Esophagus squamous epithelium (tissue), 5 donors: Measurements from ENCODE around the gene RAB26. TPM values are rescaled to one million over a fixed set of nuclear protein-coding genes. Genes with fewer than 3 reads are reported as not detected.

Experiments
- DNase-seq: peaks from one replicate; lab custom pipeline; 2025; lab: John Stamatoyannopoulos, UW
- H3K27ac ChIP-seq, 4 donors: fragments of 200-600 bp; sonication (generic); one replicate each; pipeline ENCODE4 v1.5.1; 2016 to 2019; ENCODE audit warnings: mild to moderate bottlenecking in 1 of 4
- H3K27me3 ChIP-seq, 4 donors: fragments of 200-600 bp; sonication (generic); 1 replicate in 3 of 4; 2 replicates in 1 of 4; pipeline versions ENCODE4 v1.5.1 to v1.6.0; 2017 to 2021; ENCODE audit warnings: antibody characterized with exemption in 1 of 4
- H3K36me3 ChIP-seq, 3 donors: fragments of 200-600 bp; sonication (generic); one replicate each; pipeline ENCODE4 v1.5.1; 2016 to 2019
- H3K4me1 ChIP-seq, 3 donors: fragments of 200-600 bp; sonication (generic); one replicate each; pipeline ENCODE4 v1.5.1; 2017 to 2019
- H3K4me3 ChIP-seq, 4 donors: fragments of 200-600 bp; sonication (generic); 1 replicate in 3 of 4; 2 replicates in 1 of 4; pipeline ENCODE4 v1.5.1; 2016 to 2019; ENCODE audit warnings: mild to moderate bottlenecking in 2 of 4, moderate library complexity in 1 of 4
- H3K9me3 ChIP-seq, 3 donors: fragments of 200-600 bp; sonication (generic); one replicate each; pipeline ENCODE4 v1.5.1; 2016 to 2019
- CTCF ChIP-seq, 6 experiments: fragments of 450-650 bp in 4 of 6; fragments of 200-600 bp in 2 of 6; sonication (generic) in 2 of 6; IDR thresholded peaks; one replicate each; pipeline ENCODE4 v1.5.1; 2016 to 2019; ENCODE audit warnings: antibody characterized with exemption in 6 of 6, mild to moderate bottlenecking in 4 of 6, moderate library complexity in 4 of 6
- POLR2A ChIP-seq, 4 donors: fragments of 450-650 bp; IDR thresholded peaks; one replicate each; pipeline ENCODE4 v1.6.1; 2017; ENCODE audit warnings: antibody characterized with exemption in 4 of 4, mild to moderate bottlenecking in 4 of 4, moderate library complexity in 3 of 4
- WGBS, 2 donors: methylation state at CpG; one replicate each; pipeline ENCODE4 v1.1.5; 2018; 5-methylcytosine and 5-hydroxymethylcytosine counted together
- intact Hi-C: fragments of 100-400 bp; cut with DNase I; formaldehyde crosslinking; loops from one replicate; pipeline ENCODE4 v1.15.0; 2022
- total RNA-seq, 4 donors: library from RNA; depleted of rRNA; stranded (reverse); fragments of >200 nt; gene quantifications; one replicate each; pipeline ENCODE4 v1.1.0, GENCODE V29; 2016
- donor health status: DM: yes; HTN: yes; CAD: no.

The RAB26 gene
- total RNA-seq, 4 donors from 2014 or later: 0.26 to 4.2 (median 0.99) TPM

GRCh38 chr16:2180962-2181923 lies 32.8 kb downstream of the RAB26 start:
- H3K36me3 ChIP-seq: peaks cover 0 to 23% (median 4%) of the 10 kb centered on the region in 3 donors
- 97 to 100% methylated on average over 1 to 5 of the region's 46 CpGs for WGBS, 2 donors
- intact Hi-C loops: no loop called here
- no peak overlapping the region for H3K27ac ChIP-seq
- no peak for TF ChIP-seq CTCF (IDR thresholded peaks at IDR 0.05)
- no peak for TF ChIP-seq POLR2A (IDR thresholded peaks at IDR 0.05)
- DNase-seq: no peak
- H3K9me3 ChIP-seq: no peaks in the 10 kb centered on the region
- peaks cover 0 to 21% (median 7%) of the 10 kb centered on the region in 3 donors for H3K4me1 ChIP-seq
- no peak overlapping the region for H3K4me3 ChIP-seq
- no peaks in the 10 kb centered on the region for H3K27me3 ChIP-seq

DNA sequence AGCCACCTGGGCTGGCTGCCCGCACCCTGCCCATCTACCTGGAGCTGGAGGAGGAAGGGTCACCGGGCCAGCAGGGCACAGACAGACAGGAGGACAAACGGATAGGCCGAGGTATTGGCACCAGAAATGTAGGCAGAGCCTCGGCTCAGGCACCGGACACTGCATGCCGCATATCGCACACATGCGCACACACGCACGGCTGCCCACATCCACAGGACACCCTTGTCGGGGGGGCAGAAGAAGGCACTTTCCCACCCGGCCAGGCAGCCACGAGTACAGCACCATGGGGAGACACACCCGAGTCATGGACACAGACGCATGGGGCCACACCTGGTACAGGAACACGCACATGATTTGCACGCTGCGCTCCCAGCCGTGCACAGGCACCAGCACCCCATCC lies 33.5 kb downstream of the RAB26 start:
- WGBS, 2 donors: 86% methylated on average over 10 of the region's 20 CpGs; no CpG with 5 or more reads in 1 of the 2 donors
- Histone ChIP-seq H3K4me3 (no peak overlapping the region), H3K27me3 (no peaks in the 10 kb centered on the region), H3K9me3 (no peaks in the 10 kb centered on the region), H3K4me1 (peaks cover 0 to 15% (median 6%) of the 10 kb centered on the region in 3 donors), H3K36me3 (peaks cover 0 to 16% (median 0%) of the 10 kb centered on the region in 3 donors), H3K27ac (no peak overlapping the region)
- DNase-seq: no peak
- intact Hi-C loops: no loop called here
- TF ChIP-seq POLR2A (IDR thresholded peaks at IDR 0.05) (no peak), CTCF (IDR thresholded peaks at IDR 0.05) (no peak)

DNA sequence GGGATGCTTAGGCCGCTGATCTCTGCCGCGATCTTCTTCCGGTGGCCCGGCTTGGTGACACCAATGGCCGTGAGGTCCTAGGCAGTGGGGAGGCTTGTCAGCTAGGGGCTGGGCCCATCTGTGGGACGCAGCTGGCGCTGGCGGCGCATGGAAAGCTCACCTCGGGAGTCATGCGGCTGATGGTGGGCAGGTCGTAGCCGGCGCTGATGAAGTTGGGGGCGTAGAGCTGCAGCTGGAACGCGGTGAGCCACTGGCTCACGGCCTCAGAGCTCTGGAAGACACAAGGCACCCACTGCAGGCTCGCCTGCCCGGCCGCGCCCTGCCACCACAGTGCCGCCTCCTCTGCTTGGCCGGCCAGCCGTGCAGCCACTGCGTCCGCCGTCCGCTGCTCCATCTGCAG lies 35.2 kb downstream of the RAB26 start:
- Histone ChIP-seq H3K36me3 (no peaks in the 10 kb centered on the region), H3K4me3 (no peak overlapping the region), H3K9me3 (no peaks in the 10 kb centered on the region), H3K27ac (no peak overlapping the region), H3K4me1 (peaks cover 0 to 9% (median 6%) of the 10 kb centered on the region in 3 donors), H3K27me3 (no peaks in the 10 kb centered on the region)
- intact Hi-C loops: no loop called here
- 91 to 93% methylated on average over 7 to 8 of the region's 30 CpGs for WGBS, 2 donors
- DNase-seq: no peak
- TF ChIP-seq CTCF (IDR thresholded peaks at IDR 0.05) (no peak), POLR2A (IDR thresholded peaks at IDR 0.05) (no peak)

- no peak for DNase-seq
- intact Hi-C loops: no loop called here
- H3K27me3 ChIP-seq: no peaks in the 10 kb centered on the region
- peaks cover 0 to 6% (median 3%) of the 10 kb centered on the region in 3 donors for H3K4me1 ChIP-seq
- no peak overlapping the region for H3K27ac ChIP-seq
- 73 to 82% methylated on average over 9 to 10 of the region's 19 CpGs for WGBS, 2 donors
- no peaks in the 10 kb centered on the region for H3K9me3 ChIP-seq
- no peak overlapping the region for H3K4me3 ChIP-seq
- no peaks in the 10 kb centered on the region for H3K36me3 ChIP-seq
- TF ChIP-seq POLR2A (IDR thresholded peaks at IDR 0.05): no peak
- no peak for TF ChIP-seq CTCF (IDR thresholded peaks at IDR 0.05)
Observed at GRCh38 chr16:2184346-2184745, 35.9 kb downstream of the RAB26 start.

DNA sequence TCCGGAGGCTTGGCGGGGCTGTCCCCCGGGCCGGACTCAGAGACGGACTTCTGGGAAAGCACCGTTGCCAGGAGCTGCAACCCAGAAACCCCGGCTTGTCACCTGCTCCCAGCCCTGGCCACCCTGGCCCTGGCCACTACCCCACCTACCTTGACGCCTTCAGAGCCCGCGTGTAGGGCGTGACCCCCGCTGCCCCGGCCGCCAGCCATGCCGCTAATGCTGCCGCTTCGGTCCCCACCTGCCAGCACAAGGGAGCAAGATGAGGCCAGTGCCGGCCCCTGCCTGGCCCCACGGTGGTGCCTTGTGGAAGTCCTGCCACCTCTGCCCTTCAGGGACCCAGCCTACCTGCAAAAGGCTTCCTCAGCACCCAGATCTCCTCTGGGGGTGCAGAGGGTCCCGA lies 36.5 kb downstream of the RAB26 start:
- DNase-seq: no peak
- H3K36me3 ChIP-seq: no peaks in the 10 kb centered on the region
- TF ChIP-seq CTCF (IDR thresholded peaks at IDR 0.05) (no peak), POLR2A (IDR thresholded peaks at IDR 0.05) (no peak)
- no peak overlapping the region for H3K4me3 ChIP-seq
- peaks cover 0 to 2% (median 0%) of the 10 kb centered on the region in 3 donors for H3K4me1 ChIP-seq
- no peak overlapping the region for H3K27ac ChIP-seq
- no peaks in the 10 kb centered on the region for H3K9me3 ChIP-seq
- WGBS, 2 donors: 100% methylated on average over 1 of the region's 20 CpGs; no CpG with 5 or more reads in 1 of the 2 donors
- intact Hi-C loops: no loop called here
- H3K27me3 ChIP-seq: no peaks in the 10 kb centered on the region
